HG02884 (cell line): ENCODE measurements around the gene SSH3.
"Not testable (repeated sequence)": the region's sequence is repeated elsewhere in the genome, so short reads cannot be mapped to it uniquely, and the experiment has no call there.

ENCODE experiments used
- ATAC-seq: cut with Tn5 transposase; IDR thresholded peaks from one replicate; pipeline ENCODE4 v1.9.1; 2021; ENCODE audit warnings: mild to moderate bottlenecking, moderate library complexity; ENCODE audit not compliant: unreplicated experiment

SSH3 gene

GRCh38 chr11:67303132-67303834, at the start of gene SSH3:
Gene SSH3, plus strand, starts transcription at chr11:67303530. Its CDS starts 96 bp downstream, at chr11:67303626.
- ATAC-seq = no peak

GRCh38 chr11:67253872-67254624, 49.3 kb upstream of the SSH3 start:
- no peak for ATAC-seq

- no peak for ATAC-seq
Measured at GRCh38 chr11:67254798-67255197, 48.5 kb upstream of the SSH3 start.

GRCh38 chr11:67255353-67255752, 48.0 kb upstream of the SSH3 start:
- ATAC-seq = no peak

- ATAC-seq = no peak
Measured at GRCh38 chr11:67255864-67256263, 47.5 kb upstream of the SSH3 start.

GRCh38 chr11:67256477-67257135, 46.7 kb upstream of the SSH3 start:
- ATAC-seq = no peak

GRCh38 chr11:67260406-67260805, 42.9 kb upstream of the SSH3 start:
- ATAC-seq = no peak

GRCh38 chr11:67260885-67261639, 42.3 kb upstream of the SSH3 start:
- ATAC-seq = not testable (repeated sequence)

GRCh38 chr11:67261640-67261945, 41.7 kb upstream of the SSH3 start:
- no peak for ATAC-seq

GRCh38 chr11:67261946-67262681, 41.2 kb upstream of the SSH3 start:
- ATAC-seq = no peak

GRCh38 chr11:67262731-67263675, 40.3 kb upstream of the SSH3 start:
- no peak for ATAC-seq

- ATAC-seq = no peak
Measured at GRCh38 chr11:67264260-67264659, 39.1 kb upstream of the SSH3 start.

- ATAC-seq = no peak
Measured at GRCh38 chr11:67264877-67265632, 38.3 kb upstream of the SSH3 start.

- no peak for ATAC-seq
Measured at GRCh38 chr11:67265633-67266448, 37.5 kb upstream of the SSH3 start.

- ATAC-seq = no peak
Measured at GRCh38 chr11:67266449-67267187, 36.7 kb upstream of the SSH3 start, which contains the start of gene GRK2. Gene GRK2, plus strand, starts transcription at chr11:67266473. Its CDS starts 227 bp downstream, at chr11:67266700.

GRCh38 chr11:67267188-67268080, 35.9 kb upstream of the SSH3 start:
- no peak for ATAC-seq
